Glutamatergic neuron (in vitro differentiated cells): ENCODE results near the gene SLC9A3. TPM values are rescaled to one million over a fixed set of nuclear protein-coding genes. Genes with fewer than 3 reads are reported as not detected.

Experiments used
- DNase-seq: peaks from one replicate; pipeline ENCODE4 v3.0.0; 2022
- H3K27ac Mint-ChIP-seq: one replicate; pipeline ENCODE4 v1.8.0; 2020; ENCODE audit warnings: mild to moderate bottlenecking, mixed read lengths, inconsistent platforms; ENCODE audit not compliant: unreplicated experiment
- H3K27me3 Mint-ChIP-seq: one replicate; pipeline ENCODE4 v1.8.0; 2020; ENCODE audit warnings: mild to moderate bottlenecking, moderate library complexity, mixed read lengths, inconsistent platforms; ENCODE audit not compliant: unreplicated experiment
- H3K36me3 Mint-ChIP-seq: one replicate; pipeline ENCODE4 v1.8.0; 2020; ENCODE audit warnings: mild to moderate bottlenecking, mixed read lengths, inconsistent platforms; ENCODE audit not compliant: unreplicated experiment
- H3K4me1 Mint-ChIP-seq: one replicate; pipeline ENCODE4 v1.8.0; 2020; ENCODE audit warnings: mild to moderate bottlenecking, low read depth, mixed read lengths, inconsistent platforms; ENCODE audit not compliant: unreplicated experiment
- H3K4me3 Mint-ChIP-seq: one replicate; pipeline ENCODE4 v1.8.0; 2020; ENCODE audit warnings: mild to moderate bottlenecking, mixed read lengths, inconsistent platforms; ENCODE audit not compliant: unreplicated experiment
- H3K9me3 Mint-ChIP-seq: one replicate; pipeline ENCODE4 v1.8.0; 2020; ENCODE audit warnings: mild to moderate bottlenecking, moderate library complexity, mixed read lengths, inconsistent platforms; ENCODE audit not compliant: unreplicated experiment
- CTCF ChIP-seq: fragments of 200-600 bp; sonication (generic); IDR thresholded peaks from one replicate; pipeline ENCODE4 v1.5.0; 2021; ENCODE audit not compliant: partially characterized antibody, unreplicated experiment
- total RNA-seq: library from RNA; stranded (reverse); fragmentation: NEBNext Ultra II Directional; extraction: Animal tissue kit (Norgen Biotek cat#: 25700); gene quantifications from one replicate; pipeline ENCODE4 v1.2.1, GENCODE V29; 2021; ENCODE audit not compliant: unreplicated experiment

Gene SLC9A3
- total RNA-seq, 1 donor from 2014 or later = 1.1 TPM

- TF ChIP-seq CTCF = no peak
Measured at GRCh38 chr5:428754-429452, 95.3 kb downstream of the SLC9A3 start.

GRCh38 chr5:428219-428618 is 96.0 kb downstream of the SLC9A3 start:
- no peak for TF ChIP-seq CTCF
- peaks cover 3% of the 10 kb centered on the region for H3K4me1 Mint-ChIP-seq
- peaks cover 4% of the 10 kb centered on the region for H3K9me3 Mint-ChIP-seq
- H3K27me3 Mint-ChIP-seq = peaks cover 6% of the 10 kb centered on the region
- peaks cover 4% of the 10 kb centered on the region for H3K36me3 Mint-ChIP-seq
- no peak overlapping the region for H3K4me3 Mint-ChIP-seq
- no peak overlapping the region for H3K27ac Mint-ChIP-seq
- DNase-seq = no peak

More at GRCh38 chr5:428754-429452, 95.3 kb downstream of the SLC9A3 start:
- H3K27me3 Mint-ChIP-seq = peaks cover 6% of the 10 kb centered on the region
- H3K27ac Mint-ChIP-seq = no peak overlapping the region
- DNase-seq = no peak
- H3K4me3 Mint-ChIP-seq = no peak overlapping the region
- H3K36me3 Mint-ChIP-seq = peaks cover 4% of the 10 kb centered on the region
- H3K4me1 Mint-ChIP-seq = peaks cover 3% of the 10 kb centered on the region
- H3K9me3 Mint-ChIP-seq = peaks cover 4% of the 10 kb centered on the region

GRCh38 chr5:427415-428087 is 96.7 kb downstream of the SLC9A3 start:
- peaks cover 5% of the 10 kb centered on the region for H3K27me3 Mint-ChIP-seq
- peaks cover 4% of the 10 kb centered on the region for H3K36me3 Mint-ChIP-seq
- H3K4me1 Mint-ChIP-seq = peaks cover 3% of the 10 kb centered on the region
- no peak for TF ChIP-seq CTCF
- DNase-seq = no peak
- H3K27ac Mint-ChIP-seq = no peak overlapping the region
- H3K4me3 Mint-ChIP-seq = no peak overlapping the region
- peaks cover 4% of the 10 kb centered on the region for H3K9me3 Mint-ChIP-seq

GRCh38 chr5:426392-426976 is 97.8 kb downstream of the SLC9A3 start:
- no peak for DNase-seq
- H3K9me3 Mint-ChIP-seq = peaks cover 4% of the 10 kb centered on the region
- H3K4me3 Mint-ChIP-seq = no peak overlapping the region
- H3K27ac Mint-ChIP-seq = no peak overlapping the region
- peaks cover 3% of the 10 kb centered on the region for H3K4me1 Mint-ChIP-seq
- no peak for TF ChIP-seq CTCF
- peaks cover 4% of the 10 kb centered on the region for H3K36me3 Mint-ChIP-seq
- H3K27me3 Mint-ChIP-seq = peaks cover 7% of the 10 kb centered on the region

GRCh38 chr5:425714-426113 is 98.5 kb downstream of the SLC9A3 start:
- Mint-ChIP-seq H3K9me3 (peaks cover 4% of the 10 kb centered on the region), H3K27me3 (peaks cover 7% of the 10 kb centered on the region), H3K4me1 (peaks cover 3% of the 10 kb centered on the region), H3K27ac (no peak overlapping the region), H3K36me3 (peaks cover 4% of the 10 kb centered on the region), H3K4me3 (no peak overlapping the region)
- no peak for TF ChIP-seq CTCF
- DNase-seq = no peak
